NK-92 treated with Interleukin-12 subunit alpha and Interleukin-12 subunit beta, amount 100 ng/mL, for 24 hours (cell line): Measurements from ENCODE around the gene RARA.
"Not testable (repeated sequence)": the region's sequence is repeated elsewhere in the genome, so short reads cannot be mapped to it uniquely, and the experiment has no call there.

Source experiments
- DNase-seq: peaks from one replicate; lab custom pipeline; 2025; lab: John Stamatoyannopoulos, UW

The RARA gene

DNA sequence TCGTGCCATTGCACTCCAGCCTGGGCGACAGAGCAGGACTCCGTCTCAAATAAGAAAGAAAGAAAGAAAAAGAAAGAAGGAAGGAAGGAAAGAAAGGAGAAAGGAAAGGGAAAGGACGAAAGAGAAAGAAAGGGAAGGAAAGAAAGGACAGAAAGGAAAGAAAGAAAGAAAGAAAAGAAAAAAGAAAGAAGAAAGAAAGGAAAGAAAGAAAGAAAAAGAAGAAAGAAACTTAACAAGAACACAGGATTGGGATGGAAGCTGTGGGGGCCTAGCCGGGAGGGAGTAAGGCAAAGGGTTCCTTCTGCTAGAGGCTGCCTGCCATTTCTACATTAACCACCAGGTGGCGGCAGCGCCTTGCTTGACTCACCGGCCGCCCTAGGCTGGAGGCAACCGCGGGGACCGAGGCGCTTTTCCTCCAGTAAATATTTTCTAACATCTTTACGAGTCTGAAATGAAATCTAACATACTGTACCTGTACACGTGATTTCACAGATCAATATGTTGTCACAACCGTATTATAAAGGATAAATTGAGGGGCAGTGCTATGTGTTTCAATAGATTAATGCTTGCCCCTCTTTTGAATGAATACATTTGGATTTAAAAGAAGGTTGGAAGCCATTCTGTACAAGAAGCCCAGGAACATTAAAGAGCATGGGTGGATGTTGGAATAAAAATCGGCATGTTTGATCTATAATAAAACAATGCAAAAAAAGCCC, 49.5 kb downstream of the RARA start:
- DNase-seq: peak; percentile 70

DNA sequence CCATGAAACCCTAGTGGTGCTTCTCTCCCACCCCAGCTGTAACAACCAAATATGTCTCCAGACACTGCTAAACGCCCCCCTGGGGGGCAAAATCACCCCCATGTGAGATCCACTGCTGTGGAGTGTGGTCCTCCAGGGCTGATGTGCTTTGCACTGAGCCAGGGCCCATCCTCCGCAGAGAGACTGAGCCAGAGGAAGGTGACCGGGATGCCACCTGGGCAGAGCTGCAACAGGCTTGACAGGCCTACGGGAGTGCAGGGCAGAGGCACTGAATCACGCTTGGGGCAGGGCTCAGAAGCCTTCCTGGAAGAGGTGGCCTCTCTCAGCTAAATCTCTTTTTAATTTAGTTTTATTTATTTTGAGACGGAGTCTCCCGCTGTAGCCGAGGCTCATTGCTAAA, 51.1 kb downstream of the RARA start:
- DNase-seq: no peak

DNA sequence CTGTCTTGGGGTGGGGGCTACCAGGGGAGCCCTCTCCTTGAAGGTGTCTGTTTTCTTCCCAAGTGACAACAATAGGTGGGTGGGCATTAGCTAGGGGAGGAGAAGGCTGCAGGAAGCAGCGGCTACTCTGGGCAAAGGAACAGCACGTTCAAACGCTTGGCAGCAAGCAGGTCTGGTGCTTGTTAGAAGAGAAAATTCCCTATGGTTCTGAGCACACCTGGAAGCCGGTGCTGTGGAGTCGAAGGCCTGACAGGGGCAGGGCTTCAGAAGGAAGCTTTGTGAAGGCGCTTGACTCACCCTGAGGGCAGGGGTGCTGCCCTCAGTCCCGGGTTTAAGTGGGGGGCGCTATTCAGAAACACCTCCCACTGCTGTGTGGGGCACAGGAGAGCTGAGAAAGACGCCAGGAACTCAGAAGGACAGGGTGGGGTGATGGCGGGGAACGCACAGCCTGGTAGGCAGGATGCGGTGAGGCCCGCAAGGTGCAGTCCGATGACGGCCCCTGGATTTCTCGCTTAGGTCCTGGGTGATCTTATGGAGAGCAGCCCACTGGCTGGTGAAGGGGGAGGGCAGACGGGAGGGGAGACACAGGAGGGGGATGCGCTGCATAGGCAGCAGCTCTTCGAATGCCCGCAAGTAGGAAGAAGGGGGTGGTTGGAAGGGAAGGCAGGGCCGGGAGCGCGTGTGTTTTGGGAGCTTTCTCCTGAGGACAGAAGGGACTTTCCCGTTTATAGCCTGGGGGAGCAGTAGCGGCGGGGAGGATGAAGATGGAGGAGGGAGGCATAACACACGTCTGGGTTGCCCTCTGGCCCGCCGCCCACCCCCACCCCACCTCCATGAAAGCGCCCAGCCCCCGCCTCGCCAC, 52.3 kb downstream of the RARA start:
- DNase-seq: no peak

DNA sequence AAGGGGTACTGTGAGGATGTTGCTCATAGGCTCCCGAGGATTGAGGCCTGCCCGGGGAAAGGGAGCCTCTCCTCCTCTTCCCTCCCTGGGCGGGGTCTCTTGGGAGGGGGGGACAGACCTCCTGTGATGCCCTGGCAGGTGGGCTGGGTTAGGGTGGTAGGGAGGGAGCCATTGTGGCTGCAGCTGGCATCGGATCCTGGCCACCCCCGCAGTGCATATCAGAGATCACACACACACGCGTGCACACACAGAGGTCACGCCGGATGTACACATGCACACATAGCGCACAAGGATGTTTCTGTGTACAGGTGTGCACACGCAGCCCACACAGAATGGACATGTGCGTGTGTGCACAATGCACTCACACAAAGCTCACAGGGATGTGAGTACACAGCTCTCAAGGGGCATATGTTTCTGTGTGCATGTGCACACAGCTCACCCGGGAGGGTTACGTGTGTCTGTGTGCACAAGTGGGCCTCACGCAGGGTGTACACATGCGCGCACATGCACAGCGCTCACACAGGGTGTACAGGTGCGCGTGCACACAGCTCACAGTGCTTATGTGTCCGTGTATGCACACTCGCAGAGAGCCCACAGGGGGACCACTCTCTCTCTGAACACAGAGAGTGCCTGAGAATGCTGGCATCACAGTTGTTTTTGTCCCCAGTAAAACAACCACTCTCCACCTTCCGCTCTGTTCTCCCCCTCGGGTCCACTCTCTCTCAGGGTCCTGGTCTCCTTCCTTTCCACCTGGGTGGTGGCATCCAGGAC, 53.1 kb downstream of the RARA start:
- no peak for DNase-seq

DNA sequence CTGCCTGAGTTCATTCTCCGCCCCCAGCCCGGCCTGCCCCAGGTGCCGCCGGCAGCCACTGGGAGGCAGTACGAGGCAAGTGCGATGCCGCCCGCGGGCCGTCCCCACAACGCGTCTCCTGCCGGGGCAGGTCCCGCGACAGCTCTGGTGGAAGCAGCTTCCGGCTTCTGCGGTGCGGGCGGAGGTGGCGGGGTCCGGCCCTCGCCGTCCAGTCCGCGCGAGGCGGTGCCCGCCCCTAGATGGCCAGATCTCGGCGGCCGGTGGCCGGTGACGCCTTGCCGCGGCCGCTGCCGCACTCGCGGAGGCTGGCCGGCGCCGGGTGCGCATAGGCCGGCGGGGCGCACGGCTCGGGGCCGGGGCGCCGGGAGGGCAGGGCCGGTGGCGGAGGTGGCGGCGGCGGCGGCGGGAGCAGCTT, 53.7 kb downstream of the RARA start:
- DNase-seq: no peak

DNA sequence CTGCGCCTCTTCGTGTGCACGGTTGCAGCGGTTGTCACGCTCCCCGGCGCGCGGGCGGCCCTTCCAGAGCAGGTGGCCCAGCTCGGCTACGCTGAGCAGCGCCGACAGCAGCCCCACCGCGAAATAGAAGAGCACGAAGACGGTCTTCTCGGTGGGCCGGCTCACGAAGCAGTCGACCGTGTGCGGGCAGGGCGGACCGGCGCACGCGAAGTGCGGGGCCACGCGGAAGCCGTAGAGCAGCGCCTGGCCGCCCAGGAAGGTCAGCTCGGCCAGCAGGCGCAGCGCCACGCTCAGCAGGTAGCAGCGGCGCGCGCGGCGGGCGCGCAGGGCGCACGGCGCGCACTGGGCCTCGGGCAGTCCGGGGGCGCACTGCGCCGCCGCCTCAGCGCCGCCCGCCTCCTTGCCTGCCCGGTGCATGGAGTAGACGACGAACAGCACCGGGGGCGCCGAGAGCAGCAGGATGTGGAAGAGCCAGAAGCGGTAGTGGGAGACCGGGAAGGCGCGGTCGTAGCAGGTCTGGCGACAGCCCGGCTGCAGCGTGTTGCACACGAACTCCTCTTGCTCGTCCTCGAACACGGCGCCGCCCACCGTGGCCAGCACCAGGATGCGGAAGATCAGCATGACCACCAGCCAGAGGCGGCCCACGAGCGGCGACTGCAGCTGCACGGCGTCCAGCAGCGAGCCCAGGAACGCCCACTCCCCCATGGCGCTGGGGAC, 54.3 kb downstream of the RARA start:
- no peak for DNase-seq

DNA sequence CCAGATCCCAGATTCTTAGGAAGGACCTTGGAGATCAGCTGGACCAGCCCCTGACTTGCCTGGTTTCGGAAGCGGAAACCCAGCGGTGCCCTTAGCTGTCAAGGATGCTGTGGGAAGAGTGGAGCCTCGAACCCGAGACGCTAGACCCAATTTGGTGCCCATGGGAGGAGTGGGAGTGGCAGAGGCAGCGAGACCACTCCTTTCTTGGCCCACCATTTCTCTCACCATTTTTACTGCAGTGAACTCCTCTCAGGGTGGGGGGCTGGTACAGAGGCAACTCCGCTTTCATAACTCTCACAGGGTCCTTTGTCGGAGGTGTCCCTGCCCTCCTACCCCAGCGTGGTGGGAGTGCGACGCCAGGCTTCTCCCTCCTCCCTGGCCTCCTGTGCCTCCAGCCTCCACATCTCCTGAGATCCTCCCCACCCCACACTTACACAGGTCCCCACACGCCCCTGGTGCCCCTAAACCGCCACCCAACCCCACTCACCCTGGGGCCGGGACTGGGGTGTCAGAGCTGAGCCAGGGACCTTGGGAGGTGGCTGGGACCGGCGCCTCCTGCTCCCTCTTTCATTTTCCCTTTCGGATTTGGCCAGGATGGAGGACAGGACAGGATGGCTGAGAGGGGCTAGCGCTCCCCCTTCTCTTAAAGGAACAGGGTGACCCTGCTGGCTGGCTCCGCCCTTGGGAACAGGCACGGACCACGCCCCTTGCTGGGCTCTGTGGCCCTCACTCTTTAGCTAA, 55.3 kb downstream of the RARA start, which contains the start of gene GJD3:
Gene GJD3, minus strand, starts transcription at position 617 of the 741 bp plus-strand sequence. CDS start 922 bp downstream, outside the sequence.
- DNase-seq: no peak

DNA sequence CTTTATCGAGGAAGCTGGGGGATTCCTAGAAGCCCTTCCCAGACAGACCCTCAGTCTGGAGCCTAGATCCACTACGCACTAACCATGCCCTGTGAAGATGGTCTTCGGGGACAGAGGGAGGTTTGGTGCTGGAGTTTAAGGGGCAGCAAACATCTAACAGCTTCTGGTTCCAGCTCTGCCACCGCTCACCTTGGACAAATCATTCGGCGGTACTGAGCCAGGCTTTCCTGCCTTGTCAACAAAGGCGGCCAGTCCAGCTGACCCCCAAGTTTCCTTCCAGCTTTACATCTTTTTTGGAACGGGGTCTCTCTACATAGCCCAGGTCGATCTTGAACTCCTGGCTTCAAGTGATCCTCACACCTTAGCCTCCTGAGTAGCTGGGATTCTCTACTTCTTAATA, 55.9 kb downstream of the RARA start:
- DNase-seq: no peak

DNA sequence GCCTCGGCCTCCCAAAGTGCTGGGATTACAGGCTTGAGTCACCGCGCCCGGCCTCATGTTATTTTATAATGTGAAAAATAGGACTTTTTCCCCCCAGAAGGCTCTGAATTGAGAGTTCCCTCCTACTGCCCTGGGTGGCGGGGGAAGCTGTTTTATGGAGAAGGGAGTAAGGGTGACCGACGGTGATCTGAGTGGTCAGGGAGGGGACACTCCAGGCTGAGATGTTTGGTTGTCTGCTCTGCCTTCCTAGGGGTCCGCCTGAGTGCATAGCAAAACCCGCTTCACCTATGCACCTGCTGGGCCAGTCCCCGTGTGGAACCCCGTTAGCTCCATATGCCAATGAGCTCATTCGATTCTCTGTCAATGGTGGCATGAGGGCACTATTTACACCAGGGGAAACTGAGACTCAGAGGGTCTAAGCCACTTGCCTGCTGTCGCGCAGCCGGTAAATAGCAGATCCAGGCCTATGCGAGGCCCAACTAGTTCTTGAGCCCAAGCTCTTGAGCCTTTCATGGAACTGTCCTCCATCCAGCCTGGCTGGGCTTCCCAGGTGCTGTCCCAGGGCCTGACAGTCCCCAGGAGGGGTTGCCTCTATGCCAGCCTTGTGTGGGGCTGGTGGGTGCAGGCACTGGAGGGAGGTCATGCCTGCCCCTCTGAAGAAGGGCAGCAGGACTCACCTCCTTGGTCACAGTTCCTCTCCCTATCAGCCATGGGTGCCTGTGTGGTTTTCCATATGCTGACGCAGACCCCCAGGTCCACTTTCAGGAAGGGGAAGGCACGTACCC, 57.3 kb downstream of the RARA start:
- no peak for DNase-seq

DNA sequence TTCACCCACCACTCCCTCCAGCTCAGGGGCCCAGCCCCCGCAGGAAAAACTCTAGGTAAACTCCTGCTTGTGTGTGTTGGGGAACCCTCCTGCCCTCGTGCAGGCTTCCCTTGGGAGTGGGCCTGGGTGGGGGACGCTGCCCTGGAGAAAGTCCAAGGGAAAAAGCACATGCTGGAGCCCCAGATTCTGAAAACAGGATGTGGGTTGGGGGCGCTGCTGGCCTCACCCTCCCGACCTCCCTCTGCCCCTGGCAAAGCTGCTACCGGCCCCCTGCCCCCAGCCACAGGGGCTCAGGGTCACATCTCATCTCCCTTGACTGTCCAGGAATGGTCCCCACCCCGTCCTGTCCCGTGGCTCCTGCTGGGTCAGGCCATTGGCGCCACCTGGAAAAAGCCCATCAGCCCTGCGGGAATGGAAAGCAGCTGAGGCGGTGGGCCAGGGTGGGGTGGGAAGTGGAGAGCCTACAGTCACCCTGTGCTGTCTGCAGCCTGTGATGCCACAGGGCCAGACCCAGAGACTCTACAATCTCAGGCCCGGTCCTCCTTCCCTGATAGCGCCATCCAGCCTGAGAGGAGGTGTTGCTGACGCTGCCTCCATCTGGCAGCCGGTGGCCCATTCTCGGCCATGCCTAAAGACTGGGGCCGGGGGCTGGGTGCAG, 58.0 kb downstream of the RARA start:
- DNase-seq: no peak

DNA sequence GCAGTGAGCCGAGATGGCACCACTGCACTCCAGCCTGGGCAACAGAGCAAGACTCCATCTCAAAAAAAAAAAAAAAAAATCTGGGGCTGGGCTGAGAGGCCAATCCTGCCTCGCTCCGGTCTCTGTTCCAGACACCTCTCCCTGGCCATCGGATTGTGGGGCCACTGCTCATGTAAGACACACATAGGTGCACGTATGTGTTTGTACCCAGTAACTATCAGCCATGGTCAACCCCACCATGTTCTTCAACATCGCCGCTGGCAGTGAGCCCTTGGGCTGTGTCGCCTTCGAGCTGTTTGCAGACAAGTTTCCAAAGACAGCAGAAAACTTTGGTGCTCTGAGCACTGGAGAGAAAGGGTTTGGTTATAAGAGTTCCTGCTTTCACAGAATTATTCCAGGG, 58.7 kb downstream of the RARA start:
- not testable (repeated sequence) for DNase-seq

DNA sequence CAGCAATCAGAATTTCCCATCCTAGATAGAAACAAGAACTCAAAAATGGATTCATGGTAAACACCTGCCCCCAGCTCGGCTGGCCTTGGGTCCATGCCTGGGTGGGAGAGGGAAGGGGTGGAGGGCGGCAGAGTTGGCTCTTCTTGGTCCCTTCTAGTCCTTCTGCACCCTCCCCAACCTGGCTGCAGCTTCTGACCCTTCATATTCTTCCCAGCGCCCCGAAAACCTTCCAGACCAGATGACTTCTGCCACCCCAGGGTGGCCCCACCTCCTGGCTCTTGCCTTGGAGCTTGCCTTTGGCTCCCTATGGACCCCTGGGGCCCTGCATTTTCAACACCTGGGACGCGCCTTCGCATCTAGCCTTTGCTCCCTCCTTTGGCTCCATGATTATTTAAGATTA, 60.9 kb downstream of the RARA start:
- DNase-seq: no peak

DNA sequence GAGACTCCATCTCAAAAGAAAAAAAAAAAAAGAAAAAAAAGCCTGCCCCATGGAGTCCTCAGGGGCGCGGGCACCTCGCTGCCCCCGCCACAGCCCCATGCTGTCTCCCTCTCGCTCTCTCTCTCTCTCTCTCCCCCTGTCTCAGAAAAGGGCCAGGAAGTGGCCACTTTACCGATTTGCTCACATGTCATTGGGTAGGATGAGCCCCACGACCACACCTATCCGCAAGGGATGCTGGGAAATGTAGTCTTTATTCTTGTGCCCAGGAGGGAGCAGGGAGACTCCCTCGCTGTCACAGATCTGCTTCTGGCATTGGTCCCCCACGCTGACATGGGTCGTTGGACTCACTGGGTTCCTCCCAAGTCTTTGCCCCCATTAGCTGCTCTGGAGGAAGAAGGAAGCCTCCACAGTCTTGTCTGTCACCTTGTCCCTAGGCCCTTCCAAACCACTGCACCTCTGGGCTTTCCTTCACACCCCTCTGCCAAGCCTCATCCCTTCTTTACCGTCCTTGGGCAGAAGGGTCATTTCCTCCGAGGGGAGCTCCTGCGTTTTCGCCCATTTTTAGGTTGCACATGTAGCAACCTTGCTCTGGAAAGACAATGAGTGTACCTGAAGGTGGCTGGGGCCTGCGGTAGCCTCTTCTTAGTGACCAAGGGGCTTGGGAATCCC, 62.4 kb downstream of the RARA start:
- no peak for DNase-seq

DNA sequence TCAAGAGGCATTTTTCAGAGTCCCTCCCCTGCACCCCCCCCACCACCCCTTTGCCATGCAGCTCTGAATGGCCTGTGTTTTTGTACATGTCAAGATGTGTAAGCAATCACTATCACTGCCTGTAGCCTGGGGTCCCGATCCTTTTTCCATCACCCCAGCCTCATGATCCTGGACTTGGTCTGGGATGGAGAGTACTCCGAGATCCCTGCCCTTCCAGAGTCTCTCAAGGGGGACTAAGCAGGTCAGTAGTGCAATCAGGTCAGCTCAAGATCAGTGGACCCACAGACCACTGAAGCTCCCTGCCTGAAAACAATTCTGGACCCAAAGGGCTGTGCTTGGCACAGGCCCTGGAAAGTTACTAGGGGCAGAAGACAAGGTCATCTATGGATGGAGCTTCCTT, 63.1 kb downstream of the RARA start:
- DNase-seq: no peak

DNA sequence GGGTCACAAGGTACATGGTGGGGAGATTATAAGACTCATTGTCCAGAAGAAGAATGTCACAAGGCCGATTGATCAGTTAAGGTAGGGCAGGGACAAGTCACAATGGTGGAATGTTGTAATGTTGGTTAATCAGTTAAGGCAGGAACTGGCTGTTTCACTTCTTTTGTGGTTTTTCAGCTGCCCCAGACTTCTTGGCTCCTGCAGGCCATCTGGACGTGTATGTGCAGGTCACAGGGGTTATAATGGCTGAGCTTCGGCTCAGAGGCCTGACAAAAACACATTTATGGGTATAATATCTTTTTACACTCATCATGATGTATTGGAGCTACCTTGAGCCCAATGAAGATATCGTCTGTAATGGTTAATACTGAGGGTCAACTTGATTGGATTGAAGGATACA, 63.7 kb downstream of the RARA start:
- DNase-seq: not testable (repeated sequence)

DNA sequence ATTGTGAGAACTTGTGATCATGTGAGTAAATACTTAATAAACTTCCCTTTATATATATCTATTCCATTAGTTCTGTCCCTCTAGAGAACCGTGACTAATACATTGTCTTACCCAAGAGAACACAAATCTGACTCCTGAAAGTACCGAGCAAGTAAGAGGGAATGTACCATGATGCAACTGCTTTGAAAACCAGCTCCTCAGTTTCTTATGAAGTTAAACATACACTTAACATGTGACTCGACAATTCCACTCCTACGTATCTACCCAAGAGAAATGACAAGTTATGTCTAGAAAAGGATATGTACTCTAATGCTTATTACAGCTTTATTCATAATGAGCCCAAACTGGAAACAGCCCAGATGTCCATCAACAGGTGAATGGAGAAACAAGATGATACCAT, 64.3 kb downstream of the RARA start:
- DNase-seq: no peak

DNA sequence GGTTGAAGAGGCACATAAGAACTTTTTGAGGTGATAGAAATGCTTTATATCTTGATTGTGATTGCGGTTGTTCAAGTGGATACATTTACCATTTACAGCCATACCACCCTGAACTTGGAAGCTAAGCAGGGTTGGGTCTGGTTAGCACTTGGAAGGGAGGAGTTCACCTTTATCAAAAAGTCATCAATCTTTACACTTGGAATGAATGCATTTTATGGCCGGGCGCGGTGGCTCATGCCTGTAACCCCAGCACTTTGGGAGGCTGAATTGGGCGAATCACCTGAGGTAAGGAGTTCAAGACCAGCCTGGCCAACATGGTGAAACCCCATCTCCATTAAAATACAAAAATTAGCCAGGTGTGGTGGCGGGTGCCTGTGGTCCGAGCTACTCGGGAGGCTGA, 65.0 kb downstream of the RARA start:
- no peak for DNase-seq

DNA sequence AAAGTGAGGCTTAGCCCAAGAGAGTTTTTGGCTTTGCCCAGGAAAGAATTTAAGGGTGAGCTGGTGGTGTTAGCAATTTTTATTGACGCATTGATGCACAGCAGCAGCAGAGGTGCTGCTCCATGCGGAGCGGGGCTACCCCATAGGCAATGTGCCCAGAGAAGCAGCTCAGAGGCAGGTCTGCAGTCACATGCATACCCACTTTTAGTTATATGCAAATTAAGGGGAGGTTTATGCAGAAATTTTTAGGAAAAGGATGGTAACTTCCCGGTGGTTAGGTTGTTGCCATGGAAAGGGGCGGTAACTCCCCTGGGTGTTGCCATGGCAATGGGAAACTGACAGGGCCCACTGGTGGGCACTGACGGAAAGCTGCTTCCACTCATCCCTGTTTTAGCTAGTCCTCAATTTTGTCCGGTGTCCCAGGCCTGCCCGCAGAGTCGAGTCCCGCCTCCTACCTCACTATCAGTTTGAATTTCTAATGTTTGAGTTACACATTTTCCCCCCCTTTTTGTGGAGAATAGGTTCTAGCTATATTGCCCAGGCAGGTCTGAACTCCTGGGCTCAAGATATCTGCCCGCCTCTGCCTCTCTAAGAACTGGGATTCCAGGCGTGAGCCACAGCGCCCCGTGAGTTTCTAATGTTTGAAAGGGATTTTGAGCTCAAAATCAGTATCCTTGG, 66.0 kb downstream of the RARA start:
- no peak for DNase-seq

DNA sequence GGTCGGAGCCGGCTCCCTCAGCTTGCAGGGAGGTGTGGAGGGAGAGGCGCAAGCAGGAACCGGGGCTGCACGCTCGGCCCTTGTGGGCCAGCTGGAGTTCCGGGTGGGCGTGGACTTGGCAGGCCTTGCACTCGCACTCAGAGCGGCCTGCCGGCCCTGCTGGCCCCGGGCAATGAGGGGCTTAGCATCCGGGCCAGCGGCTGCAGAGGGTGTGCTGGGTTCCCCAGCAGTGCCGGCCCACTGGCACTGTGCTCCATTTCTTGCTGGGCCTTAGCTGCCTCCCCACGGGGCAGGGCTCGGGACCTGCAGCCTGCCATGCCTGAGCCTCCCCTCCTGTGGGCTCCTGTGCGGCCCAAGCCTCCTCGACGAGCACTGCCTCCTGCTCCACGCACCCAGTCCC, 66.8 kb downstream of the RARA start:
- DNase-seq: not testable (repeated sequence)
